GM21576 (cell line): Measurements from ENCODE around the gene MTAP.

Experiments used
- ATAC-seq: cut with Tn5 transposase; IDR thresholded peaks from one replicate; pipeline ENCODE4 v1.9.1; 2021; ENCODE audit warnings: mild to moderate bottlenecking, moderate library complexity; ENCODE audit not compliant: unreplicated experiment

Gene MTAP

GRCh38 chr9:21804331-21804730, 1.9 kb downstream of the MTAP start:
- ATAC-seq, result no peak

DNA sequence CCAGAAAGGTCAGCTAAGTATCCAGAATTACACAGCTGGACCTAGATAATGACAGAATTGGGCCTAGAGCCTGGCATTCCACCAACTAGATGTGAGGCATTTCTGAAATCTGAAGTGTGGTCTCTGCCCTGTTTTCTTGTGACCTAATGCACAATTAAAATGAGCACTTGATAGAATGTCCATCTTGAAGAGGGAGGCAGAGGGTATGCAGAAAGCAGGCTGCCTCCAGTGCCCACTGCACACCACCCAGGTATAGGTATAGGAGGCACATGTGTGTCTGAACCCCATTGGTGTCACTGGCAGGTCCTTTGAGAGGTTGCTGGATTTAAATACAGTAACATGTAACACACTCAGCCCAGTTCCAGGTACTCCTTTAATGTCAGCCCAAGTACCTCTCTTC, 2.4 kb downstream of the MTAP start:
- ATAC-seq, result no peak

DNA sequence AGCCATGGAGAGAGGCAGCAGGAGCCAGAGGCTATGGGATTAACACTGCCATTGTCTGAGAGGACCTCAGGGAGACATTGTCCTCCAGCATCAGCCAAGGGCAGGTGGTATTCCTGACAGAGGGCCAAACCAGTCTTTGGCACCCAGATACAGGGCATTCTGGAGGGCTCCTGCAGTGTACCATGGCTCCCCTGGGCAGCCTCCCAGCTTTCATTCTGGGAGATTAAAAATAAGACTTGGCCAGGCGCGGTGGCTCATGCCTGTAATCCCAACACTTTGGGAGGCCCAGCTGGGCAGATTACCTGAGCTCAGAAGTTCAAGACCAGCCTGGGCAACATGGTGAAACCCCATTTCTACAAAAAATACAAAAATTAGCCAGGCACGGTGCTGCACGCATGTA, 4.2 kb downstream of the MTAP start:
- no peak for ATAC-seq

DNA sequence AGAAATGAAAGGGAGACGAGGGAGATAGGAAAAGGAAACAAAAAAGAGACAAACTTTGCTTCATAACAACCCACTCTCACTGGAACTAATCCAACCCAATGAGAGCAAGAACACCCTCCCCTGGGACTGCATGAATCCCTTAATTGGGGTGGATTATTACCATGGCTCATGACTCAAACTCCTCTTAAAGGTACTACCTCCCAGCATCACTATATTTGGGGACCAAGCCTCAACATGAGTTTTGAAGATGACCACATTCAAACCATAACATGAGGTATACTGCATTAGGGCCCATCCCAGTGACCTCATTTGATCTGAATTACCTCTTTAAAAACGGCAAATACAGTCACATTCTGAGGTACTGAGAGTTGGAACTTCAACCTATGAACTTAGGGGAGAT, 8.0 kb downstream of the MTAP start:
- ATAC-seq, result no peak

GRCh38 chr9:21810881-21811280, 8.4 kb downstream of the MTAP start:
- no peak for ATAC-seq

- ATAC-seq, result no peak
These were observed 9.5 kb downstream of the MTAP start for GRCh38 chr9:21811914-21812313.

DNA sequence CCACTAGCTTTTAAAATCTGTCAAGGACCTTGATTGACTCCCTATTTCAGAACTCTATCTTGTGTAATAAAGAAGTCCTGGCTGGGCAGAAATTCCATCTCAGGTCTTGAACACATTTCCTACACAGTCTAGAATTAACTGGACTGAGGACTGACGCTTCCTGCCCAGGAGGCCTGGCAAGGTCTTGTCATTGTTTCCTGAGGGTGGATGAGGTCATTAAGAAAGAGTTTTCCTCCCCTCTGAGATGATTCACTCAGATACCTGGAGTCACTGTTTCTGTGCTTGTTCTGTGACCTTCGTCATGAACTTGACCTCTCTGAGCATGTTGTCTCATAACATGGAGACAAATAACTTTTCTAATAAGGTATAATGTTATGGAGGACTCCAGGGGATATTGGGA, 10.0 kb downstream of the MTAP start:
- ATAC-seq, result no peak

DNA sequence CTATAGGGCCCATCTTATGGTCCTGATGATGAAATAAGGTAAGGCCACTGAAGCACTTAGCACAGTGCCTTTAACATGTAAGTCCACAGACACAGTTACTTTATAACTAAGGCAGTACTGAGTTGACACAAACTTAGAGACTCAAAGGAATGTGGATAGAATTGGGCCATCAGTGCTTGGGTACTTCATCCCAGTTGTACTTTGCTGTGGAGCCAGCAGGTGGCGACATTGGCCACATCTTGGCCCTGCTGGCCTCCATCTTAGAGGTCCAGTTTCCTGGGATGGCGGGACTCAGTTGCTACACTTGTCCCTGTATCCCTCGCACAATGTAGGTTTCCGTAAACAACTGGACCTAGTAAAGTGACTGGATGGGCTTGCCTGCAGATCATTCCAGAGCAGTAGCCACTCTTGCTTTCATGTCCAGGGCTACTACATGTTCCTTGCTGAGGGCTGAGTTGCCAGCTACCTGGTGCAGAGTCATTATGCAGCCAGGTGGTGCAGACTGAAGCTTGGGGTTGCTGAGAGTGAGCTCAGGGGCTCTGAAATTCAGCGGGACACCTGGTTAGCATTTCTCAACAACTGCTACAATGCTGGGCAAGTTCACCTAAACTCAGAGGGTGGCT, 10.6 kb downstream of the MTAP start:
- ATAC-seq, result peak; percentile 69

GRCh38 chr9:21813575-21814473, 11.4 kb downstream of the MTAP start:
- ATAC-seq, result peak; percentile 50

- no peak for ATAC-seq
These were observed 13.2 kb downstream of the MTAP start for GRCh38 chr9:21815643-21816042.

GRCh38 chr9:21817176-21817575, 14.7 kb downstream of the MTAP start:
- no peak for ATAC-seq

- no peak for ATAC-seq
These were observed 23.2 kb downstream of the MTAP start for GRCh38 chr9:21825637-21826036.

DNA sequence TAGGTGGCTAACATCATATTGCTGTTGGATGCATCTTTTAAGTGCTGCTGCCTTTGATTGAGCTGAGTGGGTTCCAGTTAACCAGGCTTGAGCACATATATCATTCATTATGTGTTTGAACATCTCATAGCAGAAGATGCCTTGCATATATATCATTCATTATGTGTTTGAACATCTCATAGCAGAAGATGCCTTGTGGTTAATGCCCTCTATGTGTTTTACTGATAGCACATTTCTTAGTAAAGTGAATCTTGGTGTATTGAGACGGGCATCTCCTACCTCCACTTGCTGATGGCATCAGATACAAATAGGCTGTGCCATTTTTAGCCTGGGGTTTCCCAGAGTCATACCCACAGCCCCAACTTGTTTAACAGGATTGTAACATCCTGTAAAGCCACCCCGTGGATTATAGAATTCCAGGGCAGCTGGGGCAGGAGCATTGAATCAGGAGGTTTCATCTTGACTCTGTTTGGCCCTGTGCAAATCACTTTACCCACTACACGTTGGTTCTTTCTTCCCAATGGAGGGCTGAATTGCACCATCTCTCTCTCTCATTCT, 26.5 kb downstream of the MTAP start:
- ATAC-seq, result no peak

- no peak for ATAC-seq
These were observed 28.2 kb downstream of the MTAP start for GRCh38 chr9:21830589-21830988.

DNA sequence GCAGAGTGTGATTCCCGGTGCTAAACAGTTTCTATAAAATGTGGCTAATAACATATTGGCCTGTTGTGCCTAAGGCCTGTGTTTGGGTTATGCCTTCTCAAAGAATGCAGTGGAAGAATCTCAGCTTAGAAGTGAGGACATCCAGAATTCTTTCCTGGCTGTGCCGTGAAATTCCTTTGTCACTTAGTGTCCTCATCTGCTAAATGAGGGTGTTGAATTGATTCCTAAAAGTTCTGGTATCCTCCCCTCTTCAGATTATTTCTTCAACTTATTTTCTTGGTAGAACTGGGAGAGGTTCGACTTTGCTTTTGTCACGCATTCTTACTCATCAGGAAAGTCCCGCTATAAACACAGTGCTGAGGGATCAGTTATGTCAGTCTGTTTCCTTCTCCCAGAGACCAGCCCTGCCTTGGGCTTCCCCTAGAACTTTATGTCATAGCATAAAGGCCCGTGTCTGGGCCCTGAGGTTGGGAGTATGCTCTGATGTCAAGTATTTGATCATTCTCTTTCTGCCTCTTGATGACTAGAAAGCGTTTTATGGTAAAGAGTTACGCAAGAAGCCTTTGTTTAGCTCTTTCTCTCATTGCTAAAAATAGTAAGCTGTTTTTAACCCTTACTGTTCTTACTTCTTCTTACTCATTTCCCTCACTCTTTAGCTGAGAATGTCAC, 29.5 kb downstream of the MTAP start:
- ATAC-seq, result peak; percentile 43

GRCh38 chr9:21833090-21833801, 30.8 kb downstream of the MTAP start:
- ATAC-seq, result peak; percentile 76

DNA sequence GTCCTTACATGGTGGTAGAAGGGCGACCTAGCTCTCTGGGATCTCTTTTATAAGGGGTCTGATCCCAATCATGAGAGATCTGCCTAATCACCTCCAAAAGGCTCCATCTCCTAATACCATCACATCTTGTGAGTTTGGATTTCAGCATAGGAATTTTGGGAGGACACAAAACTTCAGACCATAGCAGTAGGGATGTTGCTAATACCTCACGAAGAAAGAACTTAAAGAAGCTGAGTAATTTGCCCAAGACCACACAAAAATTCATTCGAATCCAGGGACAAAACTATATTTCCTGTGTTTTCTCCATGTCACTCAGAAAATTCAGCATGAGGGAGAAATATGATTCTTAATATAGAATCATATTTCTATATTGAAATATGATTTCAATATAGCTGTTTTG, 32.7 kb downstream of the MTAP start:
- no peak for ATAC-seq

GRCh38 chr9:21836437-21837161, 34.2 kb downstream of the MTAP start:
- ATAC-seq, result no peak

- ATAC-seq, result no peak
These were observed 35.1 kb downstream of the MTAP start for GRCh38 chr9:21837501-21837900.

DNA sequence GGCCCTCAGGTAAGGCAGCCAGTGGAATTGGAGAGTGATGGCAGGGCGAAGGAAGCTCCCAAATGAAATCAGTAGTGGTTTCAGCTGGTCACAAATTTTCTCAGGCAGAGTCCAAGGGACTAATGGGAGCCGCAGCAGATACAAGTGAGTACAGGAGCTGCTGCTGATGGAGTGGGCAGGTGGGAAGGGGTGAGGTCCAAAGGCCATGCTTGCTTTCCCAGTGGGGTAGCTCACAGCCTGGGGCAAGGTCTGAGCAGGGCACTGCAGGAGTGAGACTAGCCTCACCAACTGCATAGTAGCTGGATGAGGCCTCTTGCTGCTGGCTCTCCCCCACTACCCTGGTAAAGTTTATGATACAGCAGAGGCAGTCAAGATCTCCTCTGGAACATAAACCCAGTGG, 38.2 kb downstream of the MTAP start:
- no peak for ATAC-seq
